Activated CD4-positive, CD25-positive, alpha-beta regulatory T cell treated with anti-CD3 and anti-CD28 coated beads, Interleukin-2, amount 50 U/mL, for 72 hours (primary cell): Measurements from ENCODE around the gene ST14.

ENCODE experiments used
- DNase-seq: peaks from one replicate; pipeline ENCODE4 v3.0.0; 2021

Gene ST14

GRCh38 chr11:130159657-130160497 lies at the start of gene ST14:
Gene ST14 (plus strand): TSS chr11:130159782. CDS start chr11:130159980, 198 bp downstream.
- no peak for DNase-seq

DNA sequence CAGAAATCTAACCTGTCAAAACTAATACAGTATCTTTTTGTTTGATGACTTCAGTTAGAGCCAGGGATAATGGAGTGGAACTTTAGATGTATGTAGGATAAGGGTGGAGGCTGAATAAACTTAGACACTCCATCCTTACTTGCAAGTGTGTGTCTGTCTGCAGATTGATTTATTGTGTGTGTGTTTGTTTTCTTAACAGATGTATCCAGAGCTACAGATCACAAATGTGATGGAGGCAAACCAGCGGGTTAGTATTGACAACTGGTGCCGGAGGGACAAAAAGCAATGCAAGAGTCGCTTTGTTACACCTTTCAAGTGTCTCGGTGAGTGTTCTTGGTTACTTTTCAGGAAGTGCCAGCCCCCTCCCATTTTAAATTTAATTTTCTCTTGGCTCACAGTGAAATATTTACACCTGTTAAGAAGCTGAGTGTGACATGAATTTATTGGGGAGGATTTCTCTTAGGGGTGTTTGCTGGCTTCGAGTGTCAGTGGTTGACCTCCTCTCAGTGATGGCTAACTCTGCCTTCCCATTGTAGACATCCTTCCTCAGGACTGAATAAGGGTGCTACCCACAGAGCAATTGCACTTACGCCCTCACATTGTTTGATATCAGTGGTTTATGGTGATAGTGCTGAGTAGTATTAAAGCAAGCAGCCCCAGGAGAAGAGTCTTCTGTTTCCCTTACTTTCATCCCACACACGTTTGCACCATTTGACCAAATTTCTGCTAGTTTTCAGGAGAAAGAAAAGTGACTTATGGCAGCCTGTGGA lies 49.1 kb upstream of the ST14 start:
- no peak for DNase-seq

DNA sequence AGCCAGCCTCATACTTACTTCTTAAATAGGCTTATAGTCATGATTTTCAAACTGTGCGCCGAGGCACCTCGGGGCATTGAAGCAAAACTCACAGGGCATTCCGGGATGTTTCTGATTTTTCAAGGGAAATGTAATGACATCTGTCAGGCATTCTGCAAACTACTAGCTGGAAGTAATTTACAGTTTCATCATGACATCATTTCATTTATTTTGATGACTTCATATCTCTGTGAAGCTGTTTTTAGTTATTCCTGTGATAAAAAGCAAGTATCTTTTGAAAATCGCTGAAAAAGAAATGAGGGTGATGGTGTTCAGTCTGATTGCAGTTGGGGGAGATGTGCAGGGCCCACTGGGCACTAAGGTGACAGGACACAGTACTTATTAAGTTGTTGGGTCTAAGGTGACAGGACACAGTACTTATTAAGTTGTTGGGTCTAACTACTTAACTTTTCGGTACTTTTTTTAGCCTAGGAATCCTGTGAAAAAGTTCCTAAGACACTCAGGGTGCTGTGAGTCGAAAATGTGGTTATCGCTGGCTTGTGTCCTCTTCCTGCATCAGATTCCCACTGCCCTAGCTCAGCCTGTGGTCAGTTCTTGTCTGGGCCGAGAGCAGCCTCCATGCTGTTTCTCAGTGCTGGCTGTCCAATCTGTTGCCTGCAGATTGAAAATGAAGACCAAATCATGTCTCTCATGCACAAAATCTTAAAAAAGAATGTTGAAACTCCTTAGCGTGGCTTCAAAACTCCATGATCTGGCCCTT lies 47.3 kb upstream of the ST14 start:
- DNase-seq, result no peak

GRCh38 chr11:130114281-130114680 lies 45.3 kb upstream of the ST14 start:
- no peak for DNase-seq

DNA sequence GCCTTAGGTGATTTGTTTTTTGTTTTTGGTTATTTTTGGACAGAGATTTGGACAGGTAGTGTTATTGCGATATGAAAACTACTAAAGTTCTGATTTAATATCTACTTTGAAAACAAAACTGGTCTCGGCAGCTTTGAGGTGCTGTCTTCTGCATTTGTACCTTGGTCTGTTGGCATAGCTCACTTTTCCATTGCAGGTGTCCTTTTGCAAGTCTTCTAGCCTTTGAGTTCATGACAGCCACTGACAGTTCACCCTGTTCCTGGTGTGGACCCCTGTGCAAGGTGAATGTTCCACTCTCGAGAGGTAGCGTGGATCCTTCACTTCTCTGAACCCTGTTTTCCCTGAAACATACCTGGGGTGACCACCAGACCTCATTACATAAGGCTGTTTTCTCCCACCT lies 44.9 kb upstream of the ST14 start:
- no peak for DNase-seq

- no peak for DNase-seq
Observed at GRCh38 chr11:130115218-130115617, 44.4 kb upstream of the ST14 start.

- DNase-seq, result no peak
Observed at GRCh38 chr11:130118165-130118564, 41.4 kb upstream of the ST14 start.

- no peak for DNase-seq
Observed at GRCh38 chr11:130118636-130119387, 40.8 kb upstream of the ST14 start.

DNA sequence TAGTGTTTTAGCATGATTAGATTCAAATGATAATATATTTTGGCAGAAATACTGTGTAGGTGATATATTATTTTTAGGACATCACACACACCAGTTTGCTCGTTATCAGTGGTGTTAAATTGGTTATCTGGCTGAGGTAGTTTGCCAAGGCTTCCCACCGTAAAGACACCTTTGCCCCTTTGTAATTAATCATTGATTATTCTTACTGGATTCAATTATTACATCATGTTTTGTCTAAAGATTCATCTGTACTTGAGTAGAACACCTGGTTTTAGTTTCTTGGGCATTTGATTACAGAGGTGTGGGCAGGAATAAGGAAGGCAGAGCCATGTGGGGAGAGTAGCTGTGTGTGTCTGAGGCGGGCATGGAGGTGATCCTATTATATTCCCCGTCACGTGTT lies 39.5 kb upstream of the ST14 start:
- DNase-seq, result no peak

DNA sequence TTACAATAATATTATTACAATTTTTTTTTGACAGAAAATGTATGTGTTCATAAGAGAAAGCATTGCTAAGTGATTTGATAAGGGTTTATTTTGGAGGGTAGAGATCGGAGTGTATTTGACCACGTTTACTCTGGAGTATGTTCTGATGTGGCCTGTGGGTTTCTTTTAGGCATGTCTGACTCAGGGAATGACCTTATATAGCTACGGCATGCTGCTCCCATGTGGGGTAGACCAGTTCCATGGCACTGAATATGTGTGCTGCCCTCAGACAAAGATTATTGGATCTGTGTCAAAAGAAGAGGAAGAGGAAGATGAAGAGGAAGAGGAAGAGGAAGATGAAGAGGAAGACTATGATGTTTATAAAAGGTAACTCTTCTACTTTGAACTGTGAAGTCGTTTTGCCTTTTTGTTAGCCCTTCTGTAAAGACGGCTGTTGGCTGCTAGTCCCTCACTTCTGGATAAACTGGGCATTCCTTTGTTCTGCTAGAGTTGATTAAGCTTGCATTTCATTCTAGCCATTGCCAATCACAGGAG lies 38.1 kb upstream of the ST14 start:
- no peak for DNase-seq

DNA sequence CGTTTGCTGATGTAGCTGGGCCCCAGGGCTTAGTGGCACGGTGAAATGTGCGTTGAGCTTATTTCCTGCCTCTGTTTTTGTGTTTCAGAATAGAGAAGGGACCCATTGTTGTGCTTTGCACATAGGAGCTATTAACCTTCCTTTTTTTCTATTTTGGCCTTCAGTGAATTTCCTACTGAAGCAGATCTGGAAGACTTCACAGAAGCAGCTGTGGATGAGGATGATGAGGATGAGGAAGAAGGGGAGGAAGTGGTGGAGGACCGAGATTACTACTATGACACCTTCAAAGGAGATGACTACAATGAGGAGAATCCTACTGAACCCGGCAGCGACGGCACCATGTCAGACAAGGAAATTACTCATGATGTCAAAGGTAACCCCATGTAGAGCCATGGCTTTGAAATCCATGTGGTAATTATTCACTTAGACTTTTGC lies 37.4 kb upstream of the ST14 start:
- DNase-seq, result no peak

GRCh38 chr11:130123414-130124040 lies 36.1 kb upstream of the ST14 start:
- no peak for DNase-seq

DNA sequence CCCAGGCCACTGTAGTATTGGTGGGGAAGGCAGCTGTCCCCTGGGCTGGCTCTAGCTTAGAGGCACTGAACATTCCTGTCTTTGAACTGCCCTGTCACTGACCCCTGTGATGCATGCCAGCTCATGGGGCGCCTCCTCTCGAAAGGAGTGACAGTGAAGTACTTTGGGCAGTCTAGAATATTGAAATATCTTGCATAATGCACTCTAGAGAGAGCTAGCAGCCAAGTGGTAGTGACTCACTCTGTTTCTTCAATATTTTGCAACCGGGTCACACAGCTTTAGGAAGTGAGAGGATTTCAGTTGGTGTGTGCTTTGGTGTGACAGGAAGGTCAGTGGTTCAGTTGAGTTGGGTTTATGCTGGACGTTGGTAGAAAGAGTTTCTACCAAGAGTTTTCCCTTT lies 35.5 kb upstream of the ST14 start:
- DNase-seq, result no peak

- DNase-seq, result no peak
Observed at GRCh38 chr11:130125638-130126037, 33.9 kb upstream of the ST14 start.

DNA sequence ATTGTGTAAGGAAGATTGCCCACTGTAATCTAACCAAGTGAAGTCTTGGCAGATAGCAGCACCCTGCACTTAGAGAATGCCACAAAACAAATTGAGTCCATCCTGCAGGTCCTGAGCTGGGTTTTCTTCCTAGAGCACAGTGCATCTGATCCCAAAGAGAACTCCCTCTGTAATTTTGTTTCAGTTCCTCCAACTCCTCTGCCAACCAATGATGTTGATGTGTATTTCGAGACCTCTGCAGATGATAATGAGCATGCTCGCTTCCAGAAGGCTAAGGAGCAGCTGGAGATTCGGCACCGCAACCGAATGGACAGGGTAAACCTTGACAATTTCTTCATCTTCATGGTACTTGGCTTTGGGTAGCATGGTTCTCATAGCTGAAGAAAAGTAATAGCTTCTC lies 33.1 kb upstream of the ST14 start:
- no peak for DNase-seq

DNA sequence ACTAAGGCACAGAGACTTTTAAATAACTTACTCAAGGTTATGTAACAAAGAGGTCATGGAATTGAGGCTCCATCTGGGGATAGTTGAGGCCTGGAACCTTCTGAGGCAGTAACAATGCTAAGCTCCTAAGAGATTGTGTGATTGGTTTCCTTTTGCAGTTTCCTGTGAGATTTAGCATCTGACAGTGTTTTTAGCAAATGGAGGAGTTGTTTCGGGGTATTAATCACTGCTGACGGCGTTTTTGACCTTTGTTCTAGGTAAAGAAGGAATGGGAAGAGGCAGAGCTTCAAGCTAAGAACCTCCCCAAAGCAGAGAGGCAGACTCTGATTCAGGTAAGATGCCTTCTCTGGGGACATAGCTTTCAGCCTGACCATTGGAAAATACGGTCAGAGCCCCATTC lies 32.1 kb upstream of the ST14 start:
- no peak for DNase-seq

DNA sequence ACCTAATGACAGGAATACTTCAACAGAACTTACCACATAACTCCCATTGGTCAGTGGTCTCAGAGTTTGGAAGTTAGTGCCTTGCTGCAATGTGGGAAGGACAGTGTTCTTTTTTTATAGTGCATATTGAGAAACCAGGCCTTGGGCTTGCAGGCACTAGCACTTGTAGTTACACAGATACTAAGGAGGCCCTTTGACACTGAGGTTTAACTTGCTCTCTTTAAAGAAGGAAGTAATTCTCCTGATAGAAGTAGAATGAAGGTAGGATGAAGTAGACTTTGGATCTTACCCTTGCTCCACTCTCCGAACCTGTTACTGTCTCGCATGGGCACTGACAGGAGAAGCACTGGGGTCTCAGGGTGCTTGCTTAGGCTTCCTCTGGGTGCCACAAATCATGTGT lies 31.0 kb upstream of the ST14 start:
- no peak for DNase-seq

- no peak for DNase-seq
Observed at GRCh38 chr11:130129922-130130321, 29.7 kb upstream of the ST14 start.

GRCh38 chr11:130131961-130132850 lies 27.4 kb upstream of the ST14 start:
- DNase-seq, result no peak

DNA sequence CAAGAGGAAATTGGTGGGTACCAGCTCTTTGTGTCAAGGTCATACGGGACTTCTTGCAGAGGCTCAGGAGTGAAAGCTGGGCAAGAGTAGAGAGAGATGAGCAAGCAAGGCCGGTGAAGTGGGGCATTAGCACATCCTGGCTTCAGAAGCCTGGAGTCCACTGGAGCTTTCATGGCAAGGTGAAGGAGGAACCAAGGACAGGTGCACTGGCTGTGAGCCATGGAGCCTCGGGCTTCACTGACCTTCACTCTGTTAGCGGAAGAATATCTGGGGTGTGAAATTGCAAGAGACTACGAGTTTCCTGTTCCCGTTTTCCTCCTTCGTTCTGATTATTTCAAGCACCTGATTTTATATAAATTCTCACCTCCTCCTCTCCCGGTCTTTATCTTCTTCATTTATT lies 25.9 kb upstream of the ST14 start:
- no peak for DNase-seq

- no peak for DNase-seq
Observed at GRCh38 chr11:130136107-130136506, 23.5 kb upstream of the ST14 start.
